HG03457 (cell line): Measurements from ENCODE around the gene S100A1.
"Not testable (repeated sequence)": the region's sequence is repeated elsewhere in the genome, so short reads cannot be mapped to it uniquely, and the experiment has no call there.

ENCODE experiments used
- ATAC-seq: cut with Tn5 transposase; IDR thresholded peaks from one replicate; pipeline ENCODE4 v1.9.1; 2021; ENCODE audit warnings: moderate number of reproducible peaks; ENCODE audit not compliant: unreplicated experiment

S100A1 gene

DNA sequence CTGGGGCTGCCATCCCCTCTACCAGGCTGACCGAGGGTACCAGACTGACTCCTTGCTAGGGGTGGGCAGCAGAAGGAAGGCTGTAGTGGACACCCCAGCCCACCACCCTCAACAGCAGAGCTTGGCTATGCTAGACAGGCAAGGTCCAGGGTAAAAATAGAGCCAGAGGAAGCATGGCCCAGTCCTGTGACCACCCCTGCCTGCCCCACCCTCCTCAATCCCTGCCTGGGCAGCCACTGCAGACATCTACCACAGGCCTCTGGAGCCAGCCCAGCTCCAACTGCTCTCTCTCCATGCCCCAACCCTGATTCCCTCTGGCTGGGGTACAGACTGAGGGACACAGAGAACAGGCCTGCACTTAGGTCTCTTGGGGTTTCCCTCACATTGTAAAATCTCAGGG lies 1.7 kb downstream of the S100A1 start:
- ATAC-seq = no peak

- no peak for ATAC-seq
Observed at GRCh38 chr1:153630384-153630783, 2.1 kb downstream of the S100A1 start.

DNA sequence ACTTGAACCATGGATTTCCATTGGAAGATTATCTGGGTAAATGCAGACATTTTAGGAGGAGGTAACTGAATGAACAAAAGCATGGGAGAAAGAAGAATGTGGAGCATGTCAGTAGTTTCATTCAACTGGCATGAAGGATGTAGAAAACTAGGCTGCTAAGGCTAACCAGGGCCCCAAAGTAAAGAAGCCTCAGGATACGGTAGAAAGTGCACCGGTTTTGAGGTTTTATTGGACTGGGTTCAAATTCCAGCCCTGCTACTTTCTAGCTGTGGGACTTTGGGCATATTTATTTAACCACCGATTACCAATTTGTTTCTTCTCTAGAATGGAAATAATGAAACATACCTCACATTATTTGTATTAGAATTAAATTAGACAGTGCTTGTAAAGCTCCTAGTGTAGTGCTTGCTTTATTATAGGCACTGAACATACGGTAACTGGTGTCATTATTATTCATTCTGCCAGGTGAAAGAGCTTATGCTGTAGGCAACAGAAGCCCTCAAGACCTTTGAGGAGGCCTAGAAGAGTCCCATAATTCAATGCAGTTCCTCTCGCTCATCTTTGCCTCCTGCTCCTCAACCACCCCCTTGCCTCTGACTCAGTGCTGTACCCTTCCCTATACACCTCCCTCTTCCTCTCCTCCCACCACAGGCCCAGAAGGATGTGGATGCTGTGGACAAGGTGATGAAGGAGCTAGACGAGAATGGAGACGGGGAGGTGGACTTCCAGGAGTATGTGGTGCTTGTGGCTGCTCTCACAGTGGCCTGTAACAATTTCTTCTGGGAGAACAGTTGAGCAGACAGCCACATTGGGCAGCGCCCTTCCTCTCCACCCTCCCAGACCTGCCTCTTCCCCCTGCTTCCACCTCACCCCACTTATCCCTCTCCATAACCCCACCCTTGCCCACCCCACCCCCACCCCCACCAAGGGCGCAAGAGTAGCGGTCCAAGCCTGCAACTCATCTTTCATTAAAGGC lies 3.1 kb downstream of the S100A1 start:
- ATAC-seq = no peak

DNA sequence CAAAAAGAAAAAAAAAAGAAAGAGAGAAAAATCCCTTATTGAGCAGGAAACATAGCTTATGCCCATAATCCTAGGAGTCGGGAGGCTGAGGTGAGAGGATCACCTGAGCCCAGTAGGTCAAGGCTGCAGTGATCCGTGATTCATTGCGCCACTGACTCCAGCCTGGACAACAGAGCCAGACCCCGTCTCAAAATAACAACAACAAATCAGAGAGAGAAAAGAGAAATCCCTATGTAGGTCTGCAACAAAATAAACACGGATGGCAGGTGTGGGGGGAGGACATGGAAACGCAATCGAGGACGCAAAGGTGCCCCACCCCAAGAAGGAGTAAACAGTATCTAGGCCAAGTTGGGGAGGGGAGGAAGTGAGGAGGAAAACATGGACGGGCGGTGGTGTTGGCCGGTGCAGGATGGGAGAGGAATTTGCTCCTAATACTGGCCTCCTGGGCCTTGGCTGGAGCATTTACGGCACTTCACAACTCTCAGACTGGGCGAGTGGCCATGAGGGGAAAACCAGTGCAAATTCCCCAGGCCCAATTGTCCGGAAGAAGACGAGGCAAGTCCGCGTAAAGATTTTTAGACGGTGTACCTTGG lies 5.0 kb downstream of the S100A1 start:
- no peak for ATAC-seq

DNA sequence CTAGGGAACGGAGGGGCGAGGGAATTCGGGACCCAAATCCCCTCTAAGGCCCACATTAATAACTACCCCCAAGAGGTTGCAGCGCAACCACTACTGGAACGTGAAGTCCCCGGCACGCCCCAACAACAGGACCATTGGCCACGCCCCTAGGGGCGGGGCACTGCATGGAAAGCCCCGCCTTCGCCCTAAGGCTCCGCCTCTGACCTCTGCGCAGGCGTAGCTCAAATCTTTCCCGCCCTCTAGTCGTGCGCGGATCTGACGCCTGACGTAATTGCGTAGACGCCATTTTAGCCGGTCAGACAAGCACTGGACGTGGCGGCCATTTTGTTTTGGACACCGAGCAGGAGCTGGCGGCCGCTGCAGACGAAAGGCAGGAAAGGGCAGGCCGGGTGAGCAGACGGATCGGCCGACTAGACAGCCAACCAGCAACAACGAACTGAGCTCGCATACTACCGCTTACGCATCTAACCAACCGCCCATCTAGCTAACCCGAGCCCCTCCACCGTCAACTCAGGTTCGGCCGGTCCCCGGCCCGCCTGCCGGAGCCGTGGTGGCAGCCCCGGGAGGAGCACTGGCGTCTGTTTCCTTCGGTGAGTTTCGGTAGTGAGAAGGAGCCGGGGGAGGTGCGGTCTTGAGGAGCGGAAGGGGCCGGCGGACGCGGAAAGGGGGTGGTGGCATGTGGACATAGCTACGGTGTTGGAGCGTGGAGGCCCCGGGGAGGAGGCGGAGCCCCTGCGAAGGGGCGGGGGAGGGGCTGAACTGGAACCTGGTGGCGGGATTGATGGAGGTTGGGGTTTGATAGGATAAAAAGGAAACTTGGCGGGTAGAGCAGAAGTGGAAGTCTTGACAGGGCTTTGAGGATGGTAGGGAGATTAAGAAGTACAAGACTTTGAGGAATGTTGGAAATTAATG lies 5.8 kb downstream of the S100A1 start, which contains the start of gene CHTOP:
CHTOP (plus strand) TSS at position 313 of the 912 bp plus-strand sequence. CDS start 2,523 bp downstream, outside the sequence.
- ATAC-seq = peak; percentile 70

DNA sequence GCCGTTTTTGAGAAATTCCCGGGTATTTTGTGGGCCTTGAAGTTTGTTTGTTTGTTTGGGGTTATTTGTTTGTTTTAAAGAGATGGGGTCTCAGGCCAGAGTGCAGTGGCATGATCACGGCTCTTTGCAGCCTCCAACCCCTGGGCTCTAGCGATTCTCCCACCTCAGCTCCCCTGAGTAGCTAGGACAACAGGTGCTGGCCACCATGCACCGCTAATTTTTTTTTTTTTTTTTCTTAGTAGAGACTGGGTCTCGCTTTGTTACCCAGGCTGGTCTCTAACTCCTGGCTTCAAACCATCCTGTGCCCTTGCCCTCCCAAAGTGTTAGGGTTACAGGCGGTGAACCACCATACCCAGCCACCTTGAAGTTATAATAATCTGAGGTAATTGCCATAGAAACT lies 7.6 kb downstream of the S100A1 start:
- ATAC-seq = no peak

GRCh38 chr1:153636312-153636711 lies 8.1 kb downstream of the S100A1 start:
- ATAC-seq = no peak

GRCh38 chr1:153638261-153638660 lies 10.0 kb downstream of the S100A1 start:
- no peak for ATAC-seq

DNA sequence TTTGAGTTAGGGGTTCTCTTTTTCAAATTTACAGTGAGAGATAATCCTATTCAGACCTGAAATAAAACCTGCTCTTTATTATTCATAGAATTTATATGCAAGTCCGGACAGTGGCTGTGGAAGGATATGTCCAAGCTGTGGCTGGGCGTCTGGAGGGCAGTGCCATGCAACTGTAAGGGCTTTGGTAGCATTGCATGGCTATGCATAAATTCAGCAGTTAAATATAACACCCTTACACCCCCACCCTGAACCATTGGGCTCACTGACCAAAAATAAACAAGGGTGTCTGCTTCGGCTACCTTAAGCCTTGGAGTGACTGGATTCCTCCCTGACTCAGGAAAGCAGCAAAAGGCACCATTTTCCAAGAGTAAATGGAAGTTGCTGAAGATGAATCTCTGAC lies 11.0 kb downstream of the S100A1 start:
- no peak for ATAC-seq

DNA sequence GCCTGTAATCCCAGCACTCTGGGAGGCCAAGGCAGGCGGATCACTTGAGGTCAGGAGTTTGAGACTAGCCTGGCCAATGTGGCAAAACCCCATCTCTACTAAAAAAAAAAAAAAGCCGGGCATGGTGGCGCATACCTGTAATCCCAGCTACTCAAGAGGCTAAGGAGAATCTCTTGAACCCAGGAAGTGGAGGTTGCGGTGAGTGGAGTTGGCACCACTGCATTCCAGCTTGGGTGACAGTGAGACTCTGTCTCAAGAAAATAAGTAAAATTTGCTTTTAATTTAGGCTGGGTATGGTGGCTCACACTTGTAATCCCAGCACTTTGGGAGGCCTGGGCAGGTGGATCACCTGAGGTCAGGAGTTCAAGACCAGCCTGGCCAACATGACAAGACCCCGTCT lies 12.0 kb downstream of the S100A1 start:
- not testable (repeated sequence) for ATAC-seq

DNA sequence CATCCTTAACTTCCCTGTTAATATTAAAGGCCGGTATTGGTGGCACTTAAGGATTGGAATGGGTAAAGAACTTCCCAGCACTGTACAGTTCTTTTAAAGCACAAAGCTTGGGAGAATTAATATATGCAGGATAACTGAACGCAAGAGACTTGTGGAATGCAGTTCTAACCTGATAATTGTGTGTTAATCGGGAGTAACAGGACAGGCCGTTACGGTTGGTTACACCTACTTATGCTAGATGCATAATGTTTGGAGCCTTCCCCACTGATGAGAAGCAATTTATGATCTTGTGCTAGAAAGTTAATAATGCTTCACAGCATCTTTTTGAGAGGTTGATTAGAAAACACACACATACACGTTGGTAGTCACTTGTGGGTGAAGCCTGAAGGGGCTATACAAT lies 12.6 kb downstream of the S100A1 start:
- ATAC-seq = no peak

DNA sequence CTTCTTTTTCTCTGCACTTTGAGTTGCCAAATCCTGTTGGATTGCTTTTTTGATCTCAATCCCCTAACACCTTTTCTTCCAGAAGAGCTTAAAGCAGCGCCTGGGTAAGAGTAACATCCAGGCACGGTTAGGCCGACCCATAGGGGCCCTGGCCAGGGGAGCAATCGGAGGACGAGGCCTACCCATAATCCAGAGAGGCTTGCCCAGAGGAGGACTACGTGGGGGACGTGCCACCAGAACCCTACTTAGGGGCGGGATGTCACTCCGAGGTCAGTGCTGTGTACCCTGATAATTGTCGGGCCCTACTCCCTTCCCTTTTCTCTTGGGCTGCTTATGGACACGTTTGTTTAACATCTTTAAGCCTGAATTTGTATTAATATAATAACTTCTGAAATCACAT lies 13.9 kb downstream of the S100A1 start:
- ATAC-seq = no peak

DNA sequence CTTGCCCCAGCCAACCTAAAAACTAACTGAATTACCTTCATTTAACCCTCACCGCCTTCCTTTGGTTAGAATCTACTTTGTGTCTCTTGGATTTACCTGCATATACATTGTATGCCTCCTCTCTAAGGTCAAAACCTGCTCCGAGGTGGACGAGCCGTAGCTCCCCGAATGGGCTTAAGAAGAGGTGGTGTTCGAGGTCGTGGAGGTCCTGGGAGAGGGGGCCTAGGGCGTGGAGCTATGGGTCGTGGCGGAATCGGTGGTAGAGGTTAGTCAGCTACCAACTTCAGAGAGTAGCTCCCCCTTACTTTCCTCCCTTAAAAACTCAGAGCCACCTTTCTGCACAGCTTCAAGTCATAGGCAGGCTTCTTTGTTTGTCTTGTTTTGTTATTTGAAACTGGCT lies 14.9 kb downstream of the S100A1 start:
- ATAC-seq = no peak

- no peak for ATAC-seq
Observed at GRCh38 chr1:153643816-153644215, 15.6 kb downstream of the S100A1 start.

GRCh38 chr1:153646672-153647345 lies 18.6 kb downstream of the S100A1 start:
- no peak for ATAC-seq

- ATAC-seq = no peak
Observed at GRCh38 chr1:153647346-153647714, 19.1 kb downstream of the S100A1 start.

GRCh38 chr1:153648000-153648643 lies 19.9 kb downstream of the S100A1 start:
- ATAC-seq = no peak

DNA sequence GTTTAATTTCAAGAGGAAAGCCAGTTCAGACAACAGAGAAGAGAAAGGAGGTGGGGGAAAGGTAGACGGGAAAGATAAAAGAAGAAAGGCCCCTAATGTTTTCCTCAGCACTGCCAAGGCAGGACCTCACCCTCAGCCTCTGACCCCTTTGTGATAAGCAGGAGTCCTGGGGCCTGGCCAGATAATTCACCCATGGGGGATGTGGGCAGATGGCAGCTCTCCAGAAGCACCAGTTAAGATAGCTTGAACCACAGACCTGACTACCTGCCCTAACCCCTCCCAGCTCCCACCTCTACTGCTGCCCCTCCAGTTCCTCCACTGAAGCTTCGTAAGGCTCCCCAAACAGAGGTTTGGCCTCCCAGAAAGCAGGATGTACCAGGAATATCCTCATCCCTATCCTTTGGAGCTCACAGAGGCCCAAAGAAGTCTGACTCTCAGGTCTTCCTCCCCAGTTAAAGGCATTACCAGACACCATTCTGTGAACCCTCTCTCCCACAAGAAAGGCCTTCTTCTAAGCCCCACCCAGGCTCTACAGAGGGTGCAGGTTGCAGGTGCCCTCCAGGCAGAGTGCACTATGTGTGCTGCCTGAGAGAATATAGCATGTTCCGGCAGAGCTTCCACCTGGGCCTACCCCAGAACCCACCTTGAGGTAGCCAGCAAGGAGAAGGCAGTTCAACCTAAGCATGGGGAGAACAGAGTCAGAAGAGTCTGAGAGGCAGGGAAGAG lies 21.1 kb downstream of the S100A1 start:
- ATAC-seq = no peak

DNA sequence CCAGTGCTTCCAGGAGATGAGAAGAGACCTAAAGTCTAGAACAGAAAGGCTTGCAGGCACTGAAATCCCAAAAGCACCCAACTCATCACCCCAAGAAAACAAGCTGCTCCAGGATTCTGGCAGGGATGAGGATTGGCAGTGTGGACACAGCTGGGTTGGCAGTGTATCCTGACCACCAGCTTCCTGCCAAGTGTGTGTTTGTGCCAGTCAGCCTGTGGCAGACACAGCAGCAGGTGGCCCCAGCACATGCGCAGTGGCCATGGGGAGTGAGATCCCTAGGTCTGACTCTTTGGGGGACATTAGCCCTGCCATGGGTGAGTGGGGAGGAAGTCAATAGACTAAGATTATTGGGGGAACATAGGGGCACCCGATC lies 21.6 kb downstream of the S100A1 start:
- no peak for ATAC-seq

DNA sequence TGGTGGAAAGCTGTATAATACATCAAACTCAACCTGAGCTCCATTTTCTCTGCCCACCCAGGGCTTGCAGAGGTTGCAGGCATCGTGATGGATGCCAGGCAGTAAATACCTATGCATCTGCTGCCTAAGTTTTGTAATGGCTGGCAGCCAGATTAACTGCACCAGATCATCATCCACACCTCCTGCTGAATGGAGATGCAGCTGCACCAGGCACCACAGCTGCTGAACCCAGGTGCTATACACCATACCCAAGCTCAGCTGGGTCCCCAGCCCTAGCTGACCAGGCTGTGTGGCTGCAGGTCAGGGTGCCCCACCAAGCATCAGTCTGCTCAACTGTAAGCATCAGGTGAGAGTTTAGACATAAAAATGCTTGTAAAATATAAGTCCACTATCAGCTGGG lies 23.5 kb downstream of the S100A1 start:
- ATAC-seq = no peak
